ENCODE data around the gene CUL5. TPM values are rescaled to one million over a fixed set of nuclear protein-coding genes. Genes with fewer than 3 reads are reported as not detected.

Gene CUL5
- total RNA-seq, 2 experiments from 2014 or later: 32.2 to 34.6 TPM

DNA sequence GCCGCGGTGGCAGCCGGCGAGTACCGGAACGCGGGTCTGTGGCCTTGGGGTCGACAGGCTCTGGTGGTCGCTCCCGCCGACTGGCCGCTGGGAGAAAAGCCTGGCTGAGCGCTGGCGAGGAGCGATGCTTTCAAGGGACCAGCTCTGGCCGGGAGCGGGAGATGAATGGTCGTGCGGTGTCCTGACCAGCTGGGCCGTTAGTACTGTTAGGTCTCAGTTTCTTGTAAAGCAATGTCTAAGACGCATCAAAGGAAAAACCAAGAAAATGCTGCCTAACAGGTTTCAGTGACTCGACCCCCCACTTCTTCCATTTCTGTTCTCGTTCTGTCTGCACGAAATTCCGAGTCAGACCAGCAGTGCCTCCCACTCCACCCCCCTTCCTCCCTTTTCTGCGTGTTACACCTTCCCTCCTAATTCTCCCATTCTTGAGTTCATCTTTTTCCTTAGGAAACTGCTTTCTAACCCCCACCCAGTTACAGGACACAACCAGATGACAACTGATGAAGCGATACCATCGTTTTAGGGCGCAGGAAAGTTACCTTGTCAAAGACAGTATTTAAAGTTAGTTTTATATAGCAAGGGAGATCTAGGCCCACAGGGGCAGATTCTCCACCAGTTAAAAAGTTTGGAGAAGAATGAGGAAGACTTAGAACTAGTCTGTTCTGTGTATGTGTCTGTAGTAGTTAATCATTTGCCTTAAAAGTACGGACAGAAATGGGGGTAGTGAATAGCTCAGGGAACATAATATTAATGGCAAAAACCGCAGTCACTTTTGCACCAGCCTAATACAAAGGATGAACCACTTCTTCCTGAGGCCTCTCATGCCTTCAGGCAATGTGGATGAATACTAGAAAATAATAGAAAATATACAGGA, 1.0 kb downstream of the CUL5 start:
- H3K27ac Mint-ChIP-seq: peak overlapping the region; percentile 94
- no peaks in the 10 kb centered on the region for H3K27me3 Mint-ChIP-seq
- H3K4me3 Mint-ChIP-seq: peak overlapping the region; percentile 98
- no peak for DNase-seq
- no peaks in the 10 kb centered on the region for H3K9me3 Mint-ChIP-seq
- no peak for ATAC-seq
- H3K36me3 Mint-ChIP-seq (ENCODE audit: low read depth): peaks cover 13% of the 10 kb centered on the region
- ChIA-PET POLR2A (interaction anchor here (0.8 to 1.0 kb wide), 3 partner anchors 109 to 488 kb away, joined by 3 to 5 read pairs (median 3); partner anchors contain the start of gene POGLUT3), CTCF (interaction anchor here (0.7 to 2.1 kb wide), 20 partner anchors 9 to 657 kb away, joined by 3 to 26 read pairs (median 6); no protein-coding TSS in a partner anchor)
- TF ChIP-seq, protein P1, sequence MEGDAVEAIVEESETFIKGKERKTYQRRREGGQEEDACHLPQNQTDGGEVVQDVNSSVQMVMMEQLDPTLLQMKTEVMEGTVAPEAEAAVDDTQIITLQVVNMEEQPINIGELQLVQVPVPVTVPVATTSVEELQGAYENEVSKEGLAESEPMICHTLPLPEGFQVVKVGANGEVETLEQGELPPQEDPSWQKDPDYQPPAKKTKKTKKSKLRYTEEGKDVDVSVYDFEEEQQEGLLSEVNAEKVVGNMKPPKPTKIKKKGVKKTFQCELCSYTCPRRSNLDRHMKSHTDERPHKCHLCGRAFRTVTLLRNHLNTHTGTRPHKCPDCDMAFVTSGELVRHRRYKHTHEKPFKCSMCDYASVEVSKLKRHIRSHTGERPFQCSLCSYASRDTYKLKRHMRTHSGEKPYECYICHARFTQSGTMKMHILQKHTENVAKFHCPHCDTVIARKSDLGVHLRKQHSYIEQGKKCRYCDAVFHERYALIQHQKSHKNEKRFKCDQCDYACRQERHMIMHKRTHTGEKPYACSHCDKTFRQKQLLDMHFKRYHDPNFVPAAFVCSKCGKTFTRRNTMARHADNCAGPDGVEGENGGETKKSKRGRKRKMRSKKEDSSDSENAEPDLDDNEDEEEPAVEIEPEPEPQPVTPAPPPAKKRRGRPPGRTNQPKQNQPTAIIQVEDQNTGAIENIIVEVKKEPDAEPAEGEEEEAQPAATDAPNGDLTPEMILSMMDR (IDR thresholded peaks at IDR 0.05): no peak
- intact Hi-C loops (cut with micrococcal nuclease): loop anchor here (5.0 kb wide), 1 partner anchor 653 kb away; no protein-coding TSS in a partner anchor
- H3K4me1 Mint-ChIP-seq (ENCODE audit: low read depth): peaks cover 18% of the 10 kb centered on the region

DNA sequence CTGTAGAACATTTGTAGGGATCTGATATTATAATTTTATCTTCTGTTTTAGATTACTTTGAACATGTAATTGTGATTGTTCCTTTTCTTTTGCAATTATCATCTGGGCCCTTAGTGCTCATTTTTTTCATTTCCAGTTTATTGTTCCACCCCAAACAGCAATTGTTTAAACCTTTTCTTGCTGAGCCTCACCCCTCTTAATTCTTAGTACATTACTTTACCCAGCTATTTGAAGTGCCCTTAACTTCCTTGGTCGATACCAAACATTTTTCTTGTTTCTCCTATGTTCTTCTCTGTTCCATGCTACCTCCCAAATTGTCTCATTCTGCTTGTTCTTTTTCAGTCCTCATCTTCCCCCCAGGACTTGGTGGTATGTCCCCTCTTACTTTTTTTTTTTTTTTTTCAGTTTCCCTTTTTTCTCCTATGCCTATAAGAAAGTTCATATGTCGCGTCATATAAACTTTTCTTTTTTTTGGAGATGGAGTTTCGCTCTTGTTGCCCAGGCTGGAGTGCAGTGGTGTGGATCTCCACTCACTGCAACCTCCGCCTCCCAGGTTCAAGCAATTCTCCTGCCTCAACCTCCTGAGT, 3.5 kb downstream of the CUL5 start:
- intact Hi-C loops (cut with micrococcal nuclease): no loop called here
- Mint-ChIP-seq H3K9me3 (no peaks in the 10 kb centered on the region), H3K4me3 (no peak overlapping the region), H3K27me3 (no peaks in the 10 kb centered on the region), H3K36me3 (ENCODE audit: low read depth) (peaks cover 13% of the 10 kb centered on the region), H3K27ac (no peak overlapping the region), H3K4me1 (ENCODE audit: low read depth) (peaks cover 38% of the 10 kb centered on the region)
- CTCF ChIA-PET: no interaction called here
- TF ChIP-seq, protein P1 (IDR thresholded peaks at IDR 0.05): no peak
- POLR2A ChIA-PET: no interaction called here
- no peak for ATAC-seq
- no peak for DNase-seq

DNA sequence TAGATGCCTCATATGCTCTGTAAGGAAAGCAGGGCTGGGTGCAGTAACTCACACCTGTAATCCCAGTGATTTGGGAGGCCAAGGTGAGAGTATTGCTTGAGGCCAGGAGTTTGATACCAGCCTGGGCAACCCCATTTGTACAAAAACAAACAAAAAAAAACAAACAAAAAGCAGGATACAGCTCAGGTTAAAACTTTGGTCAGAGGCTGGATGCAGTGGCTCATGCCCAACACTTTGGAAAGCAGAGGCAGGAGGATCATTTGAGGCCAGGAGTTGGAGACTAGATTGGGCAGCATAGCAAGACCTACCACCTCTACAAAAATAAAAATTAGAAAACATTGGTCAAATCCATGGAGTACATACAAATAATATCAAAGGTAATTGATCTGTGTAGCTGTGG, 7.9 kb downstream of the CUL5 start:
- intact Hi-C loops (cut with micrococcal nuclease): no loop called here
- CTCF ChIA-PET: interaction anchor here (1.1 kb wide), 1 partner anchor 17 kb away, joined by 3 read pairs; no protein-coding TSS in a partner anchor
- no peak overlapping the region for H3K27ac Mint-ChIP-seq

DNA sequence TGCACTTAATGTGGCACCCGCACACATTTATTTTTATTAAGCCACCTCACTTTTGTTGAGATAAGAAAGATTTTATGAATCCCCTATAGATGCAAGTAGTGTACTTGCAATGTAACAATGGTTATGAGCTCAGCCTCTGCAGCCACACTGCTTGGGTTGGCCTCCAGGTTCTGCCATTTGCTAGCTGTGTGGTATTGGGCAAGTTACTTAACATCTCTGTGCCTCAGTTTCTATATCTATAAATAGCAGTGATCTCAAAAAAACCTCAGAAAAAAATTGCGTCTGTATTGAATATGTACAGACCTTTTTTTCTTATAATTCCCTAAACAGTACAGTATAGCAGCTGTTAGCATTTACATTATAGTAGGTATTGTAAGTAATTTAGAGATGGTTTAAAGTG, 10.0 kb downstream of the CUL5 start:
- CTCF ChIA-PET: interaction anchor here (2.2 kb wide), 1 partner anchor 10 kb away, joined by 8 read pairs; the partner anchor contains the start of gene CUL5
- peaks cover 9% of the 10 kb centered on the region for H3K36me3 Mint-ChIP-seq (ENCODE audit: low read depth)
- H3K4me3 Mint-ChIP-seq: no peak overlapping the region
- DNase-seq: no peak
- H3K27me3 Mint-ChIP-seq: no peaks in the 10 kb centered on the region
- peaks cover 54% of the 10 kb centered on the region for H3K4me1 Mint-ChIP-seq (ENCODE audit: low read depth)
- ATAC-seq: no peak
- intact Hi-C loops (cut with micrococcal nuclease): no loop called here
- TF ChIP-seq, protein P1 (IDR thresholded peaks at IDR 0.05): no peak
- H3K27ac Mint-ChIP-seq: no peak overlapping the region
- no peaks in the 10 kb centered on the region for H3K9me3 Mint-ChIP-seq
- POLR2A ChIA-PET: no interaction called here

More for the DNA sequence above, 7.9 kb downstream of the CUL5 start:
- Mint-ChIP-seq H3K4me3 (no peak overlapping the region), H3K36me3 (ENCODE audit: low read depth) (peaks cover 5% of the 10 kb centered on the region), H3K4me1 (ENCODE audit: low read depth) (peaks cover 43% of the 10 kb centered on the region), H3K9me3 (no peaks in the 10 kb centered on the region), H3K27me3 (no peaks in the 10 kb centered on the region)
- TF ChIP-seq, protein P1 (IDR thresholded peaks at IDR 0.05): no peak
- DNase-seq: no peak
- ATAC-seq: no peak
- POLR2A ChIA-PET: no interaction called here

Data from activated CD8-positive, alpha-beta T cell treated with anti-CD3 and anti-CD28 coated beads for 36 hours (primary cell).